Measurements from ENCODE around the gene KLHL15. TPM values are rescaled to one million over a fixed set of nuclear protein-coding genes. Genes with fewer than 3 reads are reported as not detected.

The KLHL15 gene
- total and polyA plus RNA-seq, 2 of the 13 experiments (the other 11 are each of a cell fraction or from before 2014, with no cell fraction given), result 2.8 to 5.5 TPM

- TF ChIP-seq ZNF275 (CRISPR knock-in tag; IDR thresholded peaks at IDR 0.05; ENCODE audit: borderline replicate concordance) (peak; percentile 54; the same call in 1 of the 2 replicates), ZNF337 (CRISPR knock-in tag; IDR thresholded peaks at IDR 0.05; ENCODE audit: borderline replicate concordance, low read depth) (no peak), FOXP1 (IDR thresholded peaks at IDR 0.05) (no peak), FOXP1 (CRISPR knock-in tag; IDR thresholded peaks at IDR 0.05) (0 out of 2 replicates have a peak, but pooled peaks have one; percentile 16), KLF16 (CRISPR knock-in tag; IDR thresholded peaks at IDR 0.05) (0 out of 4 replicates have a peak, but pooled peaks of 1 of the 2 experiments have one; percentile 19), MAZ (IDR thresholded peaks at IDR 0.05; ENCODE audit: borderline replicate concordance, low read depth, low read length) (peak; percentile 78; the same call in 1 of the 2 replicates), MAZ (CRISPR knock-in tag; IDR thresholded peaks at IDR 0.05; ENCODE audit: low read depth) (0 out of 2 replicates have a peak, but pooled peaks have one; percentile 33), EP300 (IDR thresholded peaks at IDR 0.05; ENCODE audit: low read depth in 2 of 2, low read length in 2 of 2) (peak in 1 of 2 experiments; percentile 32; a peak in 1 of 4 replicates), EP300 (CRISPR knock-in tag; IDR thresholded peaks at IDR 0.05; ENCODE audit: borderline replicate concordance) (no peak), MED1 (CRISPR knock-in tag; IDR thresholded peaks at IDR 0.05) (peak; percentile 26; the same call in 1 of the 2 replicates), MYC (CRISPR knock-in tag; IDR thresholded peaks at IDR 0.05; ENCODE audit: borderline replicate concordance) (0 out of 2 replicates have a peak, but pooled peaks have one; percentile 25), GATA4 (IDR thresholded peaks at IDR 0.05; ENCODE audit: borderline replicate concordance, low read depth) (0 out of 2 replicates have a peak, but pooled peaks have one; percentile 40), ZNF296 (CRISPR knock-in tag; conservative IDR thresholded peaks at IDR 0.05) (no peak), ZNF687 (CRISPR knock-in tag; IDR thresholded peaks at IDR 0.05) (peak; percentile 30; the same call in 1 of the 2 replicates), ZNF768 (CRISPR knock-in tag; IDR thresholded peaks at IDR 0.05) (peak; percentile 87), PATZ1 (CRISPR knock-in tag; IDR thresholded peaks at IDR 0.05) (peak; percentile 95), ZNF281 (CRISPR knock-in tag; IDR thresholded peaks at IDR 0.05; ENCODE audit: borderline replicate concordance) (peak; percentile 54; the same call in 1 of the 2 replicates)
These were observed 1.9 kb downstream of the KLHL15 start (continued) for GRCh38 chrX:24024819-24025740.

All from HepG2 (cell line).